Neural progenitor cell (in vitro differentiated cells): Measurements from ENCODE around the gene LINC01488.

Experiments
- CTCF ChIP-seq: fragments of 200-600 bp; sonication (generic); IDR thresholded peaks from 2 replicates; pipeline ENCODE4 v1.5.1; 2017; ENCODE audit warnings: antibody characterized with exemption, mild to moderate bottlenecking
- EZH2 ChIP-seq: fragments of 200-600 bp; sonication (generic); IDR thresholded peaks from 2 replicates; pipeline ENCODE4 v1.6.1; 2017; ENCODE audit warnings: antibody characterized with exemption, mild to moderate bottlenecking, moderate library complexity
- EZH2phosphoT487 ChIP-seq: fragments of 200-600 bp; sonication (generic); IDR thresholded peaks from 2 replicates; pipeline ENCODE4 v1.6.1; 2017; ENCODE audit warnings: antibody characterized with exemption

GRCh38 chr11:69471729-69472540 lies 9.5 kb upstream of the LINC01488 start:
- TF ChIP-seq CTCF (no peak), EZH2 (no peak), EZH2phosphoT487 (no peak)
